ENCODE measurements around the gene CWF19L1. TPM values are rescaled to one million over a fixed set of nuclear protein-coding genes. Genes with fewer than 3 reads are reported as not detected.
"Not testable (repeated sequence)": the region's sequence is repeated elsewhere in the genome, so short reads cannot be mapped to it uniquely, and the experiment has no call there.

Gene CWF19L1
- total RNA-seq, 1 experiment from 2014 or later = 39.9 TPM

- no peak overlapping the region for H3K4me3 ChIP-seq (ENCODE audit: insufficient read depth, low read depth, low read length)
- DNase-seq = no peak
- H3K27me3 ChIP-seq (ENCODE audit: control insufficient read depth, insufficient read depth, low read length) = peaks cover 2% of the 10 kb centered on the region; the same call in 1 of the 2 replicates
- H3K36me3 ChIP-seq (replicated peaks; ENCODE audit: control insufficient read depth, insufficient read depth, low read length) = peaks cover 5% of the 10 kb centered on the region
These were observed 20.3 kb upstream of the CWF19L1 start for GRCh38 chr10:100287756-100288155.

- peaks cover 2% of the 10 kb centered on the region; the same call in 1 of the 2 replicates for H3K27me3 ChIP-seq (ENCODE audit: control insufficient read depth, insufficient read depth, low read length)
- peak; percentile 99 for DNase-seq
- peaks cover 6% of the 10 kb centered on the region for H3K36me3 ChIP-seq (replicated peaks; ENCODE audit: control insufficient read depth, insufficient read depth, low read length)
- H3K4me3 ChIP-seq (ENCODE audit: insufficient read depth, low read depth, low read length) = peak within 1 kb of the TSS; percentile 62
These were observed 18.9 kb upstream of the CWF19L1 start, which contains the start of gene BLOC1S2 for GRCh38 chr10:100286051-100287033. BLOC1S2 (minus strand) TSS chr10:100286680; CDS start chr10:100286659, 21 bp downstream.

DNA sequence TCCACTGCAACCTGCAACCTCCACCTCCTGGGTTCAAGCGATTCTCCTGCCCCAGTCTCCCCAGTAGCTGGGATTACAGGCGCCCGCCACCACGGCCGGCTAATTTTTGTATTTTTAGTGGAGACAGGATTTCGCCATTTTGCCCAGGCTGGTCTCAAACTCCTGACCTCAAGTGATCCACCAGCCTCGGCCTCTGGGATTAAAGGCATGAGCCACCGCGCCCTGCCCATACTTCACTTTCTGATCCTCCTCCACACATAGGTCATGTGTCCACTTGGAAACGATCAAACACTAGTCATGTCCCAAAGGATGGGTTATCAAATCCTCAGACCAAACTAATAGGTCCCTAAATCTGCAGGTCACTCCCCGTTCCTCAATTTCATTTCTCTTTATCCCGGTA lies 17.9 kb upstream of the CWF19L1 start:
- H3K36me3 ChIP-seq (replicated peaks; ENCODE audit: control insufficient read depth, insufficient read depth, low read length); H3K27me3 ChIP-seq (ENCODE audit: control insufficient read depth, insufficient read depth, low read length); DNase-seq: not testable (repeated sequence)
- H3K4me3 ChIP-seq (ENCODE audit: insufficient read depth, low read depth, low read length) = peak overlapping the region; percentile 62

DNA sequence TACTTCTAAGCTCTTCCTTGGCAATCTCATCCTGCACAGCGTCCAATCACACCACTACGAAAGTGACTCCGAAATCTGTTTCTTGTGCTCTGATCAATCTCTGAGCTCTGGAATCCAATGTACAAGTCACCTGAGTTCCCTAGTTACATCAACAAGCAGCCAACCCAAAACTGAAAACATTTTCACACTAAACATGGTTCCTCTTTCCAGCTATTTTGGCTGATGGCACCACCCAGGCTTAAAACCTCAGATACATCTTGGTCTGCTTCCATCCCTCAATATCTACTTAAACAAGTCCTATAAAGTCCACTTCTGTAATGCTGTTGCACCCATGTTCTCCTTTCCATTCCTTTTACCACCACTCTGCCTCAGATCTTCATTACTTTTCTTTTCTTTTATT lies 15.5 kb upstream of the CWF19L1 start:
- Histone ChIP-seq H3K36me3 (replicated peaks; ENCODE audit: control insufficient read depth, insufficient read depth, low read length) (peaks cover 18% of the 10 kb centered on the region), H3K27me3 (ENCODE audit: control insufficient read depth, insufficient read depth, low read length) (no peaks in the 10 kb centered on the region; the same call in 1 of the 2 replicates), H3K4me3 (ENCODE audit: insufficient read depth, low read depth, low read length) (no peak overlapping the region)
- DNase-seq = no peak

DNA sequence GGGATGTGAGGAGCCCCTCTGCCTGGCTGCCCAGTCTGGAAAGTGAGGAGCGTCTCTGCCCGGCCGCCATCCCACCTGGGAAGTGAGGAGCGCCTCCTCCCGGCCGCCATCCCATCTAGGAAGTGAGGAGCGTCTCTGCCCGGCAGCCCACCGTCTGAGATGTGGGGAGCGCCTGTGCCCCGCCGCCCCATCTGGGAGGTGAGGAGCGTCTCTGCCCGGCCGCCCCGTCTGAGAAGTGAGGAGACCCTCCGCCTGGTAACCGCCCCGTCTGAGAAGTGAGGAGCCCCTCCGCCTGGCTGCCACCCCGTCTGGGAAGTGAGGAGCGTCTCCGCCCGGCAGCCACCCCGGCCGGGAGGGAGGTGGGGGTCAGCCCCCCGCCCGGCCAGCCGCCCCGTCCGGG lies 9.5 kb upstream of the CWF19L1 start:
- not testable (repeated sequence) for H3K27me3 ChIP-seq (ENCODE audit: control insufficient read depth, insufficient read depth, low read length); DNase-seq; H3K4me3 ChIP-seq (ENCODE audit: insufficient read depth, low read depth, low read length)
- peaks cover 17% of the 10 kb centered on the region for H3K36me3 ChIP-seq (replicated peaks; ENCODE audit: control insufficient read depth, insufficient read depth, low read length)

DNA sequence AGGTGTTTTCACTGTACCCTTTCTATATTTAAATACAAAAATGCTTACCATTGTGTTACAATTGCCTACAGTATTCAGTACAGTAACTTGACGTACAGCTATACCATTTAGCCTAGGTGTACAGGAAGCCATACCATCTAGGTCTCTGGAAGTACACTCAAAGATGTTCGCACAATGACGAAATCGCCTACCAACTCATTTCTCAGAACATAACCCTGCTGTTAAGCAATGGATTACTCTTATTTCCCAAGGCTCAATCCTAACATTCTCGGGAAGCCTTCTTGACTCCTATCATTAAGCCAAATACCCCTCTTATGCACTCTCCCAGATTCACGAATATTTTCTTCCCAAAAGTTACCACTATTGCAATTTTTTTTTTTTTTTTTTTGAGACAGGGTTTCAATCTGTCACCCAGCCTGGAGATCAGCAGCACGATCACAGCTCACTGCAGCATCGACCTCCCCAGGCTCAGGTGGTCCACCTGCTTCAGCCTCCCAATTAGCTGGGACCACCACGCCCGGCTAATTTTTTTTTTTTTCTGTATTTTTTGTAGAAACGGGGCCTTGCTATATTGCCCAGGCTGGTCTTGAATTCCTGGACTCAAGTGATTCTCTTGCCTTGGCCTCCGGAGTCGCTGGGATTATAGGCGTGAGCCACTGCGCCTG lies 1.5 kb downstream of the CWF19L1 start:
- H3K27me3 ChIP-seq (ENCODE audit: control insufficient read depth, insufficient read depth, low read length) = no peaks in the 10 kb centered on the region
- no peak for DNase-seq
- no peaks in the 10 kb centered on the region; the same call in 1 of the 2 replicates for H3K36me3 ChIP-seq (replicated peaks; ENCODE audit: control insufficient read depth, insufficient read depth, low read length)
- H3K4me3 ChIP-seq (ENCODE audit: insufficient read depth, low read depth, low read length) = no peak overlapping the region

- Histone ChIP-seq H3K4me3 (ENCODE audit: insufficient read depth, low read depth, low read length) (no peak overlapping the region), H3K36me3 (replicated peaks; ENCODE audit: control insufficient read depth, insufficient read depth, low read length) (peaks cover 14% of the 10 kb centered on the region), H3K27me3 (ENCODE audit: control insufficient read depth, insufficient read depth, low read length) (no peaks in the 10 kb centered on the region)
- no peak for DNase-seq
These were observed 13.2 kb downstream of the CWF19L1 start for GRCh38 chr10:100254191-100254590.

DNA sequence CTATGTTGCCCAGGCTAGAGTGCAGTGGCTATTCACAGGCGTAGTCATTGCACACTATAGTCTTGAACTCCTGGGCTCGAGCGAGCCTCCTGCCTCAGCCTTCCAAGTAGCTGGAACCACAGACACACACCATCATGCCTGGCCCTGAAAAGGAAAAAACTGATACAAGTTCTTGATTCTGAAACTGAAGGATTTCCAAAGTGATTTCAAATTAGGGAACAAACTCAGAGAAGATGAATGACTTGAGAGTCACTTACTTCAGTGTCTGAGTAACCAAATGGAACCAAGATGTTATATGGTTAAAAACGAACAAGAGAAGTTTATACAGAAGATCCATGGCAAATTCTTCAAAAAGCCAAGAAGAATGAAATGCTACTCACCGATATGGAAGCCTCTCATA lies 14.4 kb downstream of the CWF19L1 start:
- no peaks in the 10 kb centered on the region for H3K27me3 ChIP-seq (ENCODE audit: control insufficient read depth, insufficient read depth, low read length)
- no peak for DNase-seq
- H3K4me3 ChIP-seq (ENCODE audit: insufficient read depth, low read depth, low read length) = no peak overlapping the region
- peaks cover 20% of the 10 kb centered on the region for H3K36me3 ChIP-seq (replicated peaks; ENCODE audit: control insufficient read depth, insufficient read depth, low read length)

GRCh38 chr10:100248820-100249219 lies 18.6 kb downstream of the CWF19L1 start:
- DNase-seq = no peak
- Histone ChIP-seq H3K36me3 (replicated peaks; ENCODE audit: control insufficient read depth, insufficient read depth, low read length) (peaks cover 16% of the 10 kb centered on the region), H3K27me3 (ENCODE audit: control insufficient read depth, insufficient read depth, low read length) (no peaks in the 10 kb centered on the region), H3K4me3 (ENCODE audit: insufficient read depth, low read depth, low read length) (no peak overlapping the region)

DNA sequence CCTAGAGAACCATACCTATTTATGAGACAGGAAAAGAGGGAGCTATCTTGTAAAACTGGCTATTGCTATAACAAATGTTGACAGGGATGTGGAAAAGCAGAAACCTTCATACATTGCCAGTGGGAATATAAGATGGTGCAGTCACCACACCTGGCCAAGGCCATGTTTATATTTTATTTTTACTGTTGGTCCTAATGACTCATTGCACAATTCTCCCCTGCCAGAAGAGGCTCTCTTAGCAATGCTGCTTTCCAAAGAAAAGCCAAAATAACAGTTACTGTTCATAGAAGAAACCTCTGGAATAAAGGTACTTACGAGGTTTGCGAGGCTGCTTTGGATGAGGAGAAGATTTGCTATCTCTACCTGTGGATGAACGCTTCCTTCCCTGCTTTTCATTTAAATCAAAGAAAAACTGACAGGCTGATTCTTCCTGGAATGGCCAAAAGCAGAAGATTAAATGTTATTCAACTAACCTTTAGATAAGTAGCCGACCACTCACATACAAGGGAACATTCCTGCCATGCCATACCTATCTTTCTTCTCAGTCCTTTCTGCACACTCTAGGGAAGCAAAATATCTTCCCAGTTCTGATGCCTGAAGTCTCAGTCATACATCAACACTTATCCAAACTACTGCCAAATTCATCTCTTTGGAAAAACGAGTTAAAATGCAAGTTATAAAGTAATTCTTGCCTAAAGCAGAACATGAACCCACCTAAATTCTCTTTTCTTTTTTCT lies 21.8 kb downstream of the CWF19L1 start:
- Histone ChIP-seq H3K4me3 (ENCODE audit: insufficient read depth, low read depth, low read length) (no peak overlapping the region), H3K36me3 (replicated peaks; ENCODE audit: control insufficient read depth, insufficient read depth, low read length) (peaks cover 7% of the 10 kb centered on the region), H3K27me3 (ENCODE audit: control insufficient read depth, insufficient read depth, low read length) (no peaks in the 10 kb centered on the region)
- no peak for DNase-seq

- no peak for DNase-seq
- Histone ChIP-seq H3K4me3 (ENCODE audit: insufficient read depth, low read depth, low read length) (no peak overlapping the region), H3K27me3 (ENCODE audit: control insufficient read depth, insufficient read depth, low read length) (no peaks in the 10 kb centered on the region), H3K36me3 (replicated peaks; ENCODE audit: control insufficient read depth, insufficient read depth, low read length) (peaks cover 10% of the 10 kb centered on the region)
These were observed 27.6 kb downstream of the CWF19L1 start for GRCh38 chr10:100239851-100240250.

DNA sequence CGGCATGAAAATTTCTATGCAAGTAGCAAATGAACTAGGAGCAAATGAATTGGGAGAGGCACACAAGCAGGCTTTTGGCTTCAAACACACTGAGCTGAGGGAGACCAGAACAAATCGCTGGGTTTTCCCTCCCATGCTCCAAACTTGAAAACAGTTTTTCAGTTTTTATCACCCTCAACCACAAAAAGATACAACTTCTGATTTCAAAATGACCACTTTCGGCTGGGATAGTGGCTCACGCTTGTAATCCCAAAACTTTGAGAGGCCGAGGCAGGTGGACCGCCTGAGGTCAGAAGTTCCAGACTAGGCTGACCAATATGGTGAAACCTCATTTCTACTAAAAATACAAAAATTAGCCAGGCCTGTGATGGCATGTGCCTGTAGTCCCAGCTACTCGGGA lies 29.0 kb downstream of the CWF19L1 start:
- Histone ChIP-seq H3K27me3 (ENCODE audit: control insufficient read depth, insufficient read depth, low read length) (no peaks in the 10 kb centered on the region), H3K36me3 (replicated peaks; ENCODE audit: control insufficient read depth, insufficient read depth, low read length) (peaks cover 11% of the 10 kb centered on the region), H3K4me3 (ENCODE audit: insufficient read depth, low read depth, low read length) (no peak overlapping the region)
- no peak for DNase-seq

- H3K27me3 ChIP-seq (ENCODE audit: control insufficient read depth, insufficient read depth, low read length) = no peaks in the 10 kb centered on the region
- no peak overlapping the region for H3K4me3 ChIP-seq (ENCODE audit: insufficient read depth, low read depth, low read length)
- DNase-seq = no peak
- H3K36me3 ChIP-seq (replicated peaks; ENCODE audit: control insufficient read depth, insufficient read depth, low read length) = peaks cover 14% of the 10 kb centered on the region
These were observed 35.3 kb downstream of the CWF19L1 start for GRCh38 chr10:100232101-100232500.

DNA sequence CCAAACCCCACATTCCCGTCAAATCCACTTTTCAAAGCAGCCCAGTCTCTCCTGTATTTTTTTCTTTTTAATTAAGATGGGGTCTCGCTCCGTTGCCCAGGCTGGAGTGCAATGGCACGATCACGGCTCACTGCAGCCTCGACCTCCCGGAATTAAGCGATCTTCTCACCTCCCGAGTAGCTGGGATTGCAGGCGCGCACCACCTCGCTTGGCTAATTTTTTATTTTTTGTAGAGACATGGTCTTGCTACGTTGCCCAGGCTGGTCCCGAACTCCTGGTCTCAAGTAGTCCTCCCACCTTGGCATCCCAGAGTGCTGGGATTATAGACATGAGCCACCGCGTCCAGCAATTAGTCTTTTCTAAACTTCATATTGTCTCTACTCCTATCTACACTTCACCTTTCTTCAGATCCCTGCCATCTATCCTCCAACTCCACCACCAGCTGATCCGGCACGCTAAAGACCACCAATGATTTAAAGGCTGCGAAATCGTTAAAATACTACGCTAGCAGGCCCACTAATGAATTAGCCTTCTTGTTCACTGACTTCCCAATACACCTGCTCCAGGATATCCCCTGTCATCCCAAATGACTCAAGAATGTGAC lies 37.5 kb downstream of the CWF19L1 start:
- peak overlapping the region; percentile 83 for H3K4me3 ChIP-seq (ENCODE audit: insufficient read depth, low read depth, low read length)
- DNase-seq = no peak
- H3K27me3 ChIP-seq (ENCODE audit: control insufficient read depth, insufficient read depth, low read length) = no peaks in the 10 kb centered on the region
- H3K36me3 ChIP-seq (replicated peaks; ENCODE audit: control insufficient read depth, insufficient read depth, low read length) = peaks cover 10% of the 10 kb centered on the region
